ENCODE data around the gene SYT12.

SYT12 gene

DNA sequence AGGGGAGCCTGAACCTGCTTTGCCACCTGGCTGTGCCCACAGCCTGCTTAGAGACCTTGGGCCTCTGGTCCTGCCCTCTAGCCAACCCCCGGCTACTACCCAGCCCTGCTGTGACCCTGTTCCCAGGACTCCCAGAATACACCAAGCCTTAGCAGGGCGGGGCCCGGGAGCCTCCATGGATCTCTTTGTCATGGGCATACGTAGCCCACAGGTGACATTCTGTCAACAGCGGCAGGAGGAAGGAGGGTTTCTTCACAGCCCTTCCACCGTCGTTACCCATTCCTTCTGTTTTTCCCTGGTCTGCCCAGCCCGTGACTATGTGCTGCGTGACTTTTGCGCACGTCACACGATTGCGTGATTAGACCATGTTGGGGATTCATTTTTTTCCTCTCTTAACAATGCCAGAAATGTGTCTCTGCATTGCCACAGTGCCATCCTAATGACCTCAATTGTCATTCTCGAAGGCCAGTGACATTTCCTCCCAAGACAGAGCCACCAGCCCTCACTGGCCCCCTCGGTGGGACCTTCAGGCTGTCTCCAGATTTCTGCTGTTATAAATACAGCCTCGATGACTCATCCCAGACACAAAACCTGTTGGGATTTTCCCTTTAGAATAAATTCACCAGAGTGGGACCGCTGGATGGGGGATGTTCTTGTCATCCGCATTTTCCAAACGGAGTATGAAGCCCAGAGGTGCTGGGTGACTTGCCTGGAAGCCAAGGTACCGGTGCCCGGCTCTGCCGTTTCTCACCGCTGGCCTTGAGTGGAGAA, 9.0 kb downstream of the SYT12 start:
- peaks cover 91% of the 10 kb centered on the region for H3K27me3 Mint-ChIP-seq
- peak overlapping the region; percentile 18 for H3K4me3 Mint-ChIP-seq
- ATAC-seq: no peak
- no peaks in the 10 kb centered on the region for H3K36me3 Mint-ChIP-seq
- H3K9me3 Mint-ChIP-seq: no peaks in the 10 kb centered on the region
- H3K27ac Mint-ChIP-seq: no peak overlapping the region
- peaks cover 56% of the 10 kb centered on the region for H3K4me1 Mint-ChIP-seq

DNA sequence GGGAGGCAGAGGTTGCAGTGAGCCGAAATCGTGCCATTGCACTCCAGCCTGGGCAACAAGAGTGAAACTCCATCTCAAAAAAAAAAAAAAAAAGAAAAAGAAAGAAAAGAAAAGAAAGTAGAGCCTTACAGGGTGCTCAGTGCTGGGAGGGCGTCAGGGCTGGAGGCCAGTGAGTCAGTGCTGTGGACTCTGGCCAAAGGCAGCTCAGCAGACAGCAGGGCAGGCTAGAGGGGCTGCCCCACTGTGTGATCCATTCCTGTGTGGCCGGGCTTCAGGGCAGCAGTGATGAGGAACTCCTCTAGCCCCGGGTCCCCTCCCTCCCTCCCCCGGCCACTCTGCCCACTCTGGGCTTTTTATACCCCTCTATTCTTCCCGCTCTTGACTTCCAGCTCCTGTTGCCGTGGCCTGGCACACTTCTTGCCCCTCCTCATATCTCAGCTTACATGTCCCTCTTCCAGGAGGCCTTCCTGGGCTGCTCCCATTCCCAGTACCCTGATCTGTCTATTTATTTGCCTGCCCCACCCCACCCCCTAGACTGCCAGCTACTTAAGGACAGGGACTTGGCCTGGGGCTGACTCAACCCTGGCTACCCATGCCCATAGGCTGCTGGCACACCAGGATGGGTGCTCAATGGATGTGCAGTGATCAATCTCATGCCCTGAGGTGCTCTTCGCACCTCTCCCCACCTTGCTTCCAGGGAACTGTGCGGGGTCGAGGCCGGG, 10.1 kb downstream of the SYT12 start:
- H3K4me3 Mint-ChIP-seq: no peak overlapping the region
- H3K27ac Mint-ChIP-seq: no peak overlapping the region
- no peaks in the 10 kb centered on the region for H3K9me3 Mint-ChIP-seq
- H3K27me3 Mint-ChIP-seq: peaks cover 91% of the 10 kb centered on the region
- H3K4me1 Mint-ChIP-seq: peaks cover 46% of the 10 kb centered on the region
- no peaks in the 10 kb centered on the region for H3K36me3 Mint-ChIP-seq
- ATAC-seq: no peak

DNA sequence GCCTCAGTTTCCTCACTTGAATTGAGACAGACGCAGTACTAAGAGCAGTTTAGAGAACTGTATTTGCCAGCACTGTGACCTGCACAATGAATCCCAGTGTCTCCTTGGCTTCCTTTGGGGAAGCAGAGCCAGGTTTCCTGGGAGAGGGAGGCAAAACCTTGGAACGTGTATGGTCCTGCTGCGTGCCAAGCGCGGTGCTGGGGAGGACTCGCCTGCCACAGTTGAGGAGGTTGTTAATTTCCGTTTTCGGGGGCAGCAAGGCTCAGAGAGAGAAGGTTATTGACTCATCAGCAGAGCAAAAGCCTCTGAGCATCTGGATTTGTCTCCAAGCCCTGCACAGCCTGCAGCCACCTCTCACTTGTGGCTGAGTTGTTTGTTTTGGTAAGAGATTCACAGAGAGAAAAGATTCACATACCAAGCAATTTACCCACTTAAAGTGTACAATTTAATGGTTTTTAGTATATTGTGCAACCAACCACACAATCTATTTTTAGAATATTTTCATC, 10.8 kb downstream of the SYT12 start:
- no peak for ATAC-seq
- Mint-ChIP-seq H3K27ac (no peak overlapping the region), H3K36me3 (no peaks in the 10 kb centered on the region), H3K4me1 (peaks cover 39% of the 10 kb centered on the region), H3K4me3 (no peak overlapping the region), H3K9me3 (no peaks in the 10 kb centered on the region), H3K27me3 (peaks cover 88% of the 10 kb centered on the region)

DNA sequence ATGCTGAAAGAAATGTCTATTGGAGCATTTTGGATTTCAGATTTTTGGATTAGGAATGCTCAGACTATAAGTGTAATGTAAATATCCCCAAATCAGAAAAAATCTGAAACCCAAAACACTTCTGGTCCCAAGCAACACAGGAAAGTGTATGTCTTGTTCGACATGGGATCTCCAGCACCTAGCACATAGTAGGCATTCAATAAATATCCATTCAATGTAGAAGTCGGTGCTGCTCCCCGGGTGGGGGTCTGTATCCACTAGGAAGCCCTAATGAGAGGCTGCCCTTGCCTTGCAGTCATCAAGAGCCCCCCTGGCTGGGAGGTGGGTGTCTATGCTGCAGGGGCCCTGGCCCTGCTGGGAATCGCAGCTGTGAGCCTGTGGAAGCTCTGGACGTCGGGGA, 11.4 kb downstream of the SYT12 start:
- Mint-ChIP-seq H3K27me3 (peaks cover 86% of the 10 kb centered on the region), H3K9me3 (no peaks in the 10 kb centered on the region), H3K27ac (no peak overlapping the region), H3K4me3 (no peak overlapping the region), H3K36me3 (no peaks in the 10 kb centered on the region), H3K4me1 (peaks cover 34% of the 10 kb centered on the region)
- ATAC-seq: no peak

DNA sequence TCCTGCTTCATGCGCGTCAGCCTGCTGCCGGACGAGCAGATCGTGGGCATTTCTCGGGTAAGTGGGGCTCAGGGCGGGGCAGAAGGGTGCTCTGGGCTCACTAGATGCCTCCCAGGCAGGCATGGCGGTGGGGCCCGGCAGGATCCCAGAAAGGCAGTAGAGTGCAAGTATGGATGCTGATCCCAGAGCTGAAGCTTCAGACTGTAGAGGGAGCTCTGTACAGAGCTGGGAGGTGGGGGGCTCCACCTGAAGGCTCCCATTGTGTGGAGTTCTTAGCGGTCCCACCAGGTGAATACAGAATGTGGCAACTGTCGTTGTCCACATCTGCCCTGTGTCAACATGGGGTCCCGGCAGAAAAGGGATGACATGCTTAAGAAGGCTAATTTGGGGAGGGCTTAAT, 17.2 kb downstream of the SYT12 start:
- Mint-ChIP-seq H3K4me1 (peaks cover 22% of the 10 kb centered on the region), H3K36me3 (no peaks in the 10 kb centered on the region), H3K27me3 (peaks cover 84% of the 10 kb centered on the region), H3K27ac (no peak overlapping the region), H3K9me3 (no peaks in the 10 kb centered on the region), H3K4me3 (no peak overlapping the region)
- ATAC-seq: no peak

DNA sequence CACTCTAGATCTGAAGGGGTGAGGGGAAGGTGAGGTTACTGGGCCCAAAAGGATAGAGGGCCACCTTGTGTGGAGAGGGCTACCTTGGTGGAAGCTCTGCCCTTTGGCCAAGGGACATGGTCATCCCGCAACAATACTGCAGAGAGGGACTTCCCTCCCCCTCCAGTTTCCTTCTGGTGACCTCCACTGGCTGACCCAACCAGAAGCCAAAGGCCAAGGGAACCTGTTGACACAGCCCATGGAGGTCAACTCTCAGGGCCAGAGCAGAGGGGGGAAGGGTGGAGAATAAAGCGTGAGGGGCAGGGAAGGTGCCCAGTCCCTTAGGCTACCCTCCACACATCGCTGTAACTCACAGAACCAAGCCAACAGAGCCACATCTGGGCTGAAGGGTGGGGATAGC, 18.7 kb downstream of the SYT12 start:
- Mint-ChIP-seq H3K27ac (no peak overlapping the region), H3K27me3 (peaks cover 84% of the 10 kb centered on the region), H3K4me3 (no peak overlapping the region), H3K9me3 (no peaks in the 10 kb centered on the region), H3K4me1 (peaks cover 35% of the 10 kb centered on the region), H3K36me3 (no peaks in the 10 kb centered on the region)
- no peak for ATAC-seq

DNA sequence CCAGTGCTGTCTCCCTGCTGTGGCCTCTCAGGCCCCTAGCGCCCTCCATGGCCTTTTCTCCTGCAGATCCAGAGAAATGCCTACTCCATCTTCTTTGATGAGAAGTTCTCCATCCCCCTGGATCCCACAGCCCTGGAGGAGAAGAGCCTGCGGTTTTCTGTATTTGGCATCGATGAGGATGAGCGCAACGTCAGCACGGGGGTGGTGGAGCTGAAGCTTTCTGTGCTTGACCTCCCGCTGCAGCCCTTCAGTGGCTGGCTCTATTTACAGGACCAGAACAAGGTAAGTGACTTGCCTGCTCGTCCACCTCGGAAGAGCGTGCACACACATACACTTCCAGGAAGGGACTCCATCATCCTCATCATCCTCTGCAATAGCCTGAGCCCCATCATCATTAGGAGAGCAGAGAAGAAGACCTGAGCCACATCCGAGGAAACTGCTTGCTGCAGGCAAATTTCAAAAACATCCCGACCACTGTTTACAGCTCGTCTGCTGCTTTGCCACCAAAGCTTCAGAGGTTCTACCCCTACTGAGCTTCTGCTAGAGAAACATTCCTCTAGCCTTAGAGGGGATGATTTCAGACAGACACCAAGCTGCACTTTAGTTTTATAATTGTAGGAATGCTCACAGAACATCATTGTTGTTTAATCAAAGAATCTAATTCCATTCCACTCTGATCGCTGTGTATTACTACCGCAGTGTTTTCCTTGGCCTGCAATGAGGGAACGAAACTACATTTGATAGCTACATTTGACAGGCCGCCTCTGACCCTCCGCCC, 20.8 kb downstream of the SYT12 start:
- Mint-ChIP-seq H3K27ac (no peak overlapping the region), H3K27me3 (peaks cover 81% of the 10 kb centered on the region), H3K36me3 (no peaks in the 10 kb centered on the region), H3K4me3 (no peak overlapping the region), H3K9me3 (no peaks in the 10 kb centered on the region), H3K4me1 (peaks cover 40% of the 10 kb centered on the region)
- no peak for ATAC-seq

DNA sequence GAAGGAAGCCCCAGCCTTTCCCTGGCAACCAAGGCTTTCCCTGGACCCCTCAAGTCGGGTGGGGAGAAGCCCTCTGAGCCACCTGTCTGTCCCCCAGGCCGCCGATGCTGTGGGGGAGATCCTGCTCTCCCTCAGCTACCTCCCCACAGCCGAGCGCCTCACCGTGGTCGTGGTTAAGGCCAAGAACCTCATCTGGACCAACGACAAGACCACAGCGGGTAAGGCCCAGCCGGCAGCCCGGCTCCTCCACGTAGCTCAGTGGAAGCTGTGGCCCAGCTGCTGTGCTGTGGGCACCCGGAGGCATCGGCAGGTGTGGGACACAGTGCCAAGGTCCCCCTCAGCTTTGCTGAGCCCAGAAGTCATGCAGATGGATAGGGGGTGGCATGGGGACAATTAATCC, 21.6 kb downstream of the SYT12 start:
- Mint-ChIP-seq H3K9me3 (no peaks in the 10 kb centered on the region), H3K27ac (peak overlapping the region; percentile 24), H3K4me1 (peaks cover 40% of the 10 kb centered on the region), H3K36me3 (no peaks in the 10 kb centered on the region), H3K4me3 (no peak overlapping the region), H3K27me3 (peaks cover 83% of the 10 kb centered on the region)
- no peak for ATAC-seq

DNA sequence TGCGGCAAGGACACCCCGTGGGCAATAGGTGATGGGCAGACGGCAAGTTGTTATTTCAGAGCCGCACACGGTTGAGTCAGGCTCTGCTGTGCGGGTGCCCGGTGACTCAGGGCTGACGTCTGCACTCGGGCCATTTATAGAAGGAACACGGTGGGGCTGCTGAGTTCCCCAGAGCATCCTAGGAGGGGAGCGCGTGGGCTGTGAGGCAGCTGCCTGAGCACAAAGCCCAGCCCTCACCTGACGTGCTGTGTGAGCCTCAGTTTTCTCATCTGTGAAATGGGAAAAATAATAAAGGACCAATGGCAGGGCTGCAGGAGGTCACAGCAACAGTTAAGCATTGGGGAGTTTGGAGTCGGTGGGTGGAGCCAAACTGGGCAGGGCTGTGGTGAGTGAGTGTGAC, 22.4 kb downstream of the SYT12 start:
- no peak overlapping the region for H3K4me3 Mint-ChIP-seq
- ATAC-seq: peak; percentile 72
- no peaks in the 10 kb centered on the region for H3K9me3 Mint-ChIP-seq
- H3K36me3 Mint-ChIP-seq: no peaks in the 10 kb centered on the region
- peak overlapping the region; percentile 24 for H3K27ac Mint-ChIP-seq
- peaks cover 40% of the 10 kb centered on the region for H3K4me1 Mint-ChIP-seq
- peaks cover 81% of the 10 kb centered on the region for H3K27me3 Mint-ChIP-seq

DNA sequence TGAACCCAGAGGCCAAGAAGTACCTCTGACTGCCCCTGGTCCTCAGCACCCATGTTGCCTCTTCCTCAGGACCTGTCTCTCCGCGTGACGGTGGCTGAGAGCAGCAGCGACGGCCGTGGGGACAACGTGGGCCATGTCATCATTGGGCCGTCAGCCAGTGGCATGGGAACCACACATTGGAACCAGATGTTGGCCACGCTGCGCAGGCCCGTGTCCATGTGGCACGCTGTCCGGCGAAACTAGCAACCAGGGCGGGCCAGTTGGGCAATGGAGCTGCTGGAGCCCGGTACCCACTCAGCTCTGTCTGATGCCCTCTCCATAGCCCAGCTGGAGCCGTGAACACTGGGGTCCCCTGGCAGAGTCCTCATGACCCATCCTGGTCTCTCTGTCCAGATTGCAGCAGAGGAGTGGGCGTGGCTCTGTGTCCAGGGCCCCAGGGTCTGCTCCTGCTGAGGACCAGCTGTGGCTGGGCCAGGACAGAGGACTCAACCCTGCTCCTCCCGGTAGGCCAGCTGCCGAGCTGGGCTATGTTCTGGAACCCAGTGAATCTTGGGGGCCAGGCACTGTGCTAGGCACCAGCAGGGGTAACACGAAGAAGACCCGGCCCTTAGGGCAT, 25.7 kb downstream of the SYT12 start:
- H3K36me3 Mint-ChIP-seq: no peaks in the 10 kb centered on the region
- H3K27ac Mint-ChIP-seq: no peak overlapping the region
- H3K4me1 Mint-ChIP-seq: peaks cover 26% of the 10 kb centered on the region
- no peak for ATAC-seq
- H3K27me3 Mint-ChIP-seq: peaks cover 80% of the 10 kb centered on the region
- H3K4me3 Mint-ChIP-seq: no peak overlapping the region
- H3K9me3 Mint-ChIP-seq: no peaks in the 10 kb centered on the region

DNA sequence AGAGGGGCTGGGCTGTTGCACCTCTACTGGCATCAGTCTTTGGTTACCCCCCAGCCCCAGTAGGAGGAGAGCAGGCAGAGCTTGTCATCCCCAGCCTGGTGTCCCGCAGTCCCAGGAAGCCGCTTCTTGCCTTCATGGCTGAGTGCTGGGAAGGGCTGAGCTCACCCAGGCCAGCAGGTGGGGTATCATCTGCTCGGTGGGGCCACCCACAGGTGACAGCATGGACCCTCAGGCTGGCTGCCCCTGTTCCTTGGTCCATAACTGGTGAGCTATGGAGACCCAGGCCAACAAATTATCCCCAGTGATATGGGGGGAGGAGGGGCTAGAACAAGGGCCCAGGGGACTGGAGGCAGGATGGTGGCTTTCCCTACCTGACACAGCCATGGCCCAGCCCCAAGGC, 27.2 kb downstream of the SYT12 start:
- Mint-ChIP-seq H3K27me3 (peaks cover 79% of the 10 kb centered on the region), H3K36me3 (no peaks in the 10 kb centered on the region), H3K9me3 (no peaks in the 10 kb centered on the region), H3K4me1 (peaks cover 18% of the 10 kb centered on the region), H3K27ac (no peak overlapping the region), H3K4me3 (no peak overlapping the region)
- no peak for ATAC-seq

DNA sequence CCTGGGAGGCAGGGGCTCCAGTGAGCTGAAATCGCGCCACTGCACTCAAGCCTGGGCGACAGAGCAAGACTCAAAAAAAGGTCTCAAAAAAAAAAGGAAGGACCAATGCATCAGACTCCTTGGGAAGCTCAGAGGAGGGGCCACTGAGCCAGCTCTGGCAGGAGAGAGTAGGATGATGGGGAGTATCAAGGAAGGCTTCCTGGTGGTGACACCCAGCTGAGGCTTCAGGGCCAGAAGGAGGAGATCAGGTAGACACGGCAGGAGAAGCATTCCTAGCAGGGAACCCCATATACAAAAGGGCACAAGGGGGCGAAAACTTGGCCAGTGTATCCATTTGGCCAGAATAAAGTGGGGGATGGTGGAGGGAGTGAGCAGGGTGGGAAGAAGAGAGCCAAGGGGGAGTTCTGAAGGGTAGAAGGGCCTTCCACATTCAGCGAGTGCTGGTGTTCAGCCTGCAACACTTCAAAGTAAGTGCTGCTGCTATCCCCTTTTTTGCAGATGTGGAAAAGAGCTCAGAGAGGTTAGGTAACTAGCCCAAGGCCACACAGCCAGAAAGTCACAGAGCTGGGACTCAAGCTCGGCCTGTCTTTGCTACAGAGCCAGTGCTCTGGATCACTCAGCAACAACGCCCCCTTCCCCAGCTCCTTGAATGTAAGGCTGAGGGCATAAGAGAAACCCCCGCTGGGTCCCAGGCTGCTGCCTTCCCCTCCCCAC, 28.4 kb downstream of the SYT12 start:
- H3K27ac Mint-ChIP-seq: no peak overlapping the region
- no peaks in the 10 kb centered on the region for H3K36me3 Mint-ChIP-seq
- peaks cover 79% of the 10 kb centered on the region for H3K27me3 Mint-ChIP-seq
- H3K4me1 Mint-ChIP-seq: peaks cover 15% of the 10 kb centered on the region
- no peak overlapping the region for H3K4me3 Mint-ChIP-seq
- no peak for ATAC-seq
- H3K9me3 Mint-ChIP-seq: no peaks in the 10 kb centered on the region

DNA sequence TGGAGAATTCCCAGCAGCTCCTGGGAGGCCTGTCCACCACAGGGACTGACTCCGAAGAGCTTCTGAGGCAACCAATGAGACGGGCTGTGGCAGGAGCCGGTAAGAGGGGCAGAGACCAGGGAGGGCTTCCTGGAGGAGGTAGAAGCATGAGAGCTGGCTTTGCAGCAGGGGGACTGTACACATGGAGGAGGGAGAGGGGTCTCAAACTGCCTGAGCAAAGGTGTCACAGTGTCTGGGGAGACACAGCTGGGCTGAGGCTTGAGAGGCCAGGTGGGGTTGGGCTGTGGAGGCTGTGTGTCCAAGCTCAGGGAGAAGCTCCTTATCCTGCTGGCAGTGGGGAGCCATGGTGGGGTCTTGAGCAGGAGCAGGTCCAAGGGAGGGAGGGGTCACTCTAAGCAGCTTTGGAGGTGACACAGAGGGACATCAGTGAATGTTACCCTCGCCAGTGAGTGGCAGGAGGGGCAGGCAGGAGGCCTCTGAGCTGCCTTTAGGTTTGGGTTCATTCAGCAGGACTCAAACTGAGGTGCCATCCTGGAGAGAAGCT, 29.1 kb downstream of the SYT12 start:
- no peaks in the 10 kb centered on the region for H3K9me3 Mint-ChIP-seq
- no peak for ATAC-seq
- H3K36me3 Mint-ChIP-seq: no peaks in the 10 kb centered on the region
- peaks cover 78% of the 10 kb centered on the region for H3K27me3 Mint-ChIP-seq
- peaks cover 13% of the 10 kb centered on the region for H3K4me1 Mint-ChIP-seq
- H3K4me3 Mint-ChIP-seq: no peak overlapping the region
- no peak overlapping the region for H3K27ac Mint-ChIP-seq

DNA sequence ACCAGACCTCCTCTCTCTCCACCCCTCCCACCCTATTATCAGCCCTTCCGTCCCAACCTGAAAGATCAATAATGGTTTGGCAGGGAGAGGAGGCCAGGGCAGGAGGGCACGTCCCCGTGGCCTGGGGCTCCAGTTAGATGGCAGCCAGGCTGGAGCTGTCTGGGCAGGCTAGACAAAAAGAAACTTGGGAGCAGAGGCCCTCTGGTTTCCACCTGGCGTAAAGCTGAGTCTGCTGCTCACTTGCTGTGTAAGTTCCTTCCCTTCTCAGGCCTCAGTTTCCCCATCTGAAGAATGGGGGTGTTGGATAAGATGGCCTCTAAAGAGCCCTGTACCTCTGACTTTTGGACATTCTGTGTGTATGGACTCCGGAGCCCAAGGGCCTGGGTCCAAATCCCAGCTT, 30.0 kb downstream of the SYT12 start:
- no peak for ATAC-seq
- Mint-ChIP-seq H3K9me3 (no peaks in the 10 kb centered on the region), H3K4me3 (no peak overlapping the region), H3K27ac (no peak overlapping the region), H3K27me3 (peaks cover 78% of the 10 kb centered on the region), H3K4me1 (peaks cover 12% of the 10 kb centered on the region), H3K36me3 (no peaks in the 10 kb centered on the region)
